Prostate gland (tissue), 2 donors: ENCODE results near the gene IL17D. TPM values are rescaled to one million over a fixed set of nuclear protein-coding genes. Genes with fewer than 3 reads are reported as not detected.

Experiments used
- DNase-seq: peaks from one replicate; pipeline ENCODE4 v3.0.0-alpha.2; 2019; ENCODE audit warnings: low spot score
- H3K27ac ChIP-seq, 2 donors: fragments of 200-600 bp; sonication (generic); 2 replicates each; pipeline ENCODE4 v1.5.1; 2017 to 2019
- H3K27me3 ChIP-seq: fragments of 200-600 bp; sonication (generic); replicated peaks from 2 replicates; pipeline ENCODE4 v1.5.1; 2019; ENCODE audit not compliant: insufficient read depth
- H3K36me3 ChIP-seq, 2 donors: fragments of 200-600 bp; sonication (generic); 1 replicate in 1 of 2; 2 replicates in 1 of 2; pipeline versions ENCODE4 v1.5.1 to v1.8.1; 2017 to 2019
- H3K4me1 ChIP-seq: fragments of 200-600 bp; sonication (generic); replicated peaks from 2 replicates; pipeline ENCODE4 v1.5.1; 2019
- H3K4me3 ChIP-seq, 2 donors: fragments of 200-600 bp; sonication (generic); 2 replicates each; pipeline ENCODE4 v1.5.1; 2017 to 2019
- H3K9me3 ChIP-seq: fragments of 200-600 bp; sonication (generic); 2 replicates; pipeline ENCODE4 v1.5.1; 2017
- POLR2A ChIP-seq: fragments of 450-650 bp; IDR thresholded peaks from one replicate; pipeline ENCODE4 v1.6.1; 2016; ENCODE audit warnings: antibody characterized with exemption, mild to moderate bottlenecking
- POLR2AphosphoS5 ChIP-seq: sonication (generic); formaldehyde crosslinking; IDR thresholded peaks from one replicate; pipeline ENCODE4 v1.6.1; 2017; ENCODE audit warnings: antibody characterized with exemption
- WGBS: methylation state at CpG from one replicate; pipeline ENCODE4 v1.1.5; 2018; 5-methylcytosine and 5-hydroxymethylcytosine counted together
- intact Hi-C: fragments of 100-400 bp; cut with DNase I; formaldehyde crosslinking; loops from one replicate; pipeline ENCODE4 v1.14.2; 2022
- total RNA-seq, 2 donors: library from RNA; depleted of rRNA; stranded (reverse); fragments of >200 nt; gene quantifications; one replicate each; pipeline ENCODE4 v1.1.0, GENCODE V29; 2016
- TF ChIP-seq, protein P1 (sequence below), 4 experiments: fragments of 200-600 bp in 2 of 4; fragments of 450-650 bp in 2 of 4; sonication (generic) in 2 of 4; IDR thresholded peaks; 1 replicate in 3 of 4; 2 replicates in 1 of 4; pipeline ENCODE4 v1.5.1; 2016 to 2019; ENCODE audit warnings: antibody characterized with exemption in 4 of 4, mild to moderate bottlenecking in 2 of 4, moderate library complexity in 2 of 4

Gene IL17D
- total RNA-seq, 2 donors from 2014 or later: 1.5 to 3.7 TPM

DNA sequence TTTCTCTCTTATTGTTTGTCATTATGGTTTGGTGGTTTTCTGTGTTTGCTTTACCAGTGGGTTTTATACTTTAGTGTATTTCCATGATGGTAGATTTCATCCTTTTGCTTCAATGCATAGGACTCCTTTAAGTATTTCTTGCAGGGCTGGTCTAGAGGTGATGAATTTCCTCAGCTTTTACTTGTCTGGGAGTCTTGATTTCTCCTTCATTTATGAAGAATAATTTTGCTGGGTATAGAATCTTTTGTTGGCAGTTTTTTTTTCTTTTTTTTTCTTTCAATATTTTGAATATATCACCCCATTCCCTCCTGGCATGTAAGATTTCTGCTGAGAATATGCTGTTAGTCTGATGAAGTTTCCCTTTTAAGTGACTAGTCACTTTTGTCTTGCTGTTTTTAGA, 50.5 kb downstream of the IL17D start:
- intact Hi-C loops: no loop called here
- H3K4me3 ChIP-seq: no peak overlapping the region
- no peaks in the 10 kb centered on the region for H3K9me3 ChIP-seq
- H3K27me3 ChIP-seq: no peaks in the 10 kb centered on the region
- TF ChIP-seq, protein P1, sequence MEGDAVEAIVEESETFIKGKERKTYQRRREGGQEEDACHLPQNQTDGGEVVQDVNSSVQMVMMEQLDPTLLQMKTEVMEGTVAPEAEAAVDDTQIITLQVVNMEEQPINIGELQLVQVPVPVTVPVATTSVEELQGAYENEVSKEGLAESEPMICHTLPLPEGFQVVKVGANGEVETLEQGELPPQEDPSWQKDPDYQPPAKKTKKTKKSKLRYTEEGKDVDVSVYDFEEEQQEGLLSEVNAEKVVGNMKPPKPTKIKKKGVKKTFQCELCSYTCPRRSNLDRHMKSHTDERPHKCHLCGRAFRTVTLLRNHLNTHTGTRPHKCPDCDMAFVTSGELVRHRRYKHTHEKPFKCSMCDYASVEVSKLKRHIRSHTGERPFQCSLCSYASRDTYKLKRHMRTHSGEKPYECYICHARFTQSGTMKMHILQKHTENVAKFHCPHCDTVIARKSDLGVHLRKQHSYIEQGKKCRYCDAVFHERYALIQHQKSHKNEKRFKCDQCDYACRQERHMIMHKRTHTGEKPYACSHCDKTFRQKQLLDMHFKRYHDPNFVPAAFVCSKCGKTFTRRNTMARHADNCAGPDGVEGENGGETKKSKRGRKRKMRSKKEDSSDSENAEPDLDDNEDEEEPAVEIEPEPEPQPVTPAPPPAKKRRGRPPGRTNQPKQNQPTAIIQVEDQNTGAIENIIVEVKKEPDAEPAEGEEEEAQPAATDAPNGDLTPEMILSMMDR (IDR thresholded peaks at IDR 0.05): no peak
- TF ChIP-seq POLR2A (no peak), POLR2AphosphoS5 (no peak)
- no peak for DNase-seq
- no peaks in the 10 kb centered on the region for H3K36me3 ChIP-seq
- H3K27ac ChIP-seq: no peak overlapping the region
- no peaks in the 10 kb centered on the region for H3K4me1 ChIP-seq

GRCh38 chr13:20760872-20761271, 57.4 kb downstream of the IL17D start:
- Histone ChIP-seq H3K4me3 (no peak overlapping the region), H3K27ac (no peak overlapping the region), H3K9me3 (no peaks in the 10 kb centered on the region), H3K36me3 (no peaks in the 10 kb centered on the region), H3K4me1 (no peaks in the 10 kb centered on the region), H3K27me3 (no peaks in the 10 kb centered on the region)
- DNase-seq: no peak
- TF ChIP-seq POLR2A: no peak
- TF ChIP-seq POLR2AphosphoS5: no peak
- TF ChIP-seq, protein P1 (IDR thresholded peaks at IDR 0.05): no peak
- WGBS: 79% methylated on average over 3 of the region's 3 CpGs
- intact Hi-C loops: no loop called here

GRCh38 chr13:20767309-20767943, 63.9 kb downstream of the IL17D start:
- WGBS: 95% methylated on average over 2 of the region's 2 CpGs

GRCh38 chr13:20769091-20769490, 65.6 kb downstream of the IL17D start:
- intact Hi-C loops: no loop called here

More at GRCh38 chr13:20767309-20767943, 63.9 kb downstream of the IL17D start:
- Histone ChIP-seq H3K36me3 (no peaks in the 10 kb centered on the region), H3K9me3 (no peaks in the 10 kb centered on the region), H3K27me3 (no peaks in the 10 kb centered on the region), H3K27ac (no peak overlapping the region), H3K4me1 (no peaks in the 10 kb centered on the region), H3K4me3 (no peak overlapping the region)
- DNase-seq: no peak
- TF ChIP-seq, protein P1 (IDR thresholded peaks at IDR 0.05): no peak
- intact Hi-C loops: no loop called here

GRCh38 chr13:20769834-20770233, 66.3 kb downstream of the IL17D start:
- Histone ChIP-seq H3K27ac (no peak overlapping the region), H3K4me3 (no peak overlapping the region), H3K9me3 (no peaks in the 10 kb centered on the region), H3K36me3 (no peaks in the 10 kb centered on the region), H3K27me3 (no peaks in the 10 kb centered on the region), H3K4me1 (no peaks in the 10 kb centered on the region)
- intact Hi-C loops: loop anchor here (5.0 kb wide), 1 partner anchor 42 kb away; no protein-coding TSS in a partner anchor
- TF ChIP-seq POLR2AphosphoS5: no peak
- TF ChIP-seq, protein P1 (IDR thresholded peaks at IDR 0.05): no peak
- TF ChIP-seq POLR2A: no peak
- 97% methylated on average over 1 of the region's 1 CpG for WGBS
- DNase-seq: no peak

More at GRCh38 chr13:20769091-20769490, 65.6 kb downstream of the IL17D start:
- Histone ChIP-seq H3K36me3 (no peaks in the 10 kb centered on the region), H3K4me1 (no peaks in the 10 kb centered on the region), H3K27me3 (no peaks in the 10 kb centered on the region), H3K27ac (no peak overlapping the region), H3K9me3 (no peaks in the 10 kb centered on the region), H3K4me3 (no peak overlapping the region)
- no peak for DNase-seq
- WGBS: 80% methylated on average over 2 of the region's 2 CpGs
- peak; percentile 29 for TF ChIP-seq POLR2AphosphoS5
- TF ChIP-seq, protein P1 (IDR thresholded peaks at IDR 0.05): no peak
